GM10248 (cell line): ENCODE results near the gene DNAH11.
"Not testable (repeated sequence)": the region's sequence is repeated elsewhere in the genome, so short reads cannot be mapped to it uniquely, and the experiment has no call there.

ENCODE experiments used
- CTCF ChIA-PET: fragments of 300-600 bp; sonication (Branson Sonifier 250); formaldehyde crosslinking; extraction: SDS; loops from one replicate; lab custom pipeline; 2021; ENCODE audit warnings: antibody characterized with exemption; lab: Yijun Ruan, JAX
- POLR2A ChIA-PET: fragments of 350-650 bp; sonication (Branson Sonifier 250); formaldehyde crosslinking; extraction: SDS; loops from one replicate; lab custom pipeline; 2020; ENCODE audit warnings: antibody characterized with exemption; lab: Yijun Ruan, JAX
- DNase-seq: peaks from one replicate; pipeline ENCODE4 v3.0.0; 2012; ENCODE audit errors: extremely low spot score
- CTCF ChIP-seq: IDR thresholded peaks from 2 replicates; pipeline ENCODE4 v1.5.1; 2012; ENCODE audit warnings: mild to moderate bottlenecking, low read depth; ENCODE audit errors: extremely low read depth, missing control alignments, control extremely low read depth

The DNAH11 gene

GRCh38 chr7:21867816-21868575 lies 325.2 kb downstream of the DNAH11 start:
- TF ChIP-seq CTCF: no peak
- ChIA-PET CTCF (no interaction called here), POLR2A (no interaction called here)
- DNase-seq: no peak

GRCh38 chr7:21868576-21868850 lies 325.7 kb downstream of the DNAH11 start:
- POLR2A ChIA-PET: no interaction called here
- CTCF ChIA-PET: no interaction called here
- no peak for DNase-seq
- no peak for TF ChIP-seq CTCF

- TF ChIP-seq CTCF: no peak
- DNase-seq: no peak
- ChIA-PET CTCF (interaction anchor here (1.3 to 1.4 kb wide), 3 partner anchors 11 to 131 kb away, joined by 3 to 5 read pairs (median 3); no protein-coding TSS in a partner anchor), POLR2A (no interaction called here)
Measured at GRCh38 chr7:21869785-21870402, 327.1 kb downstream of the DNAH11 start.

GRCh38 chr7:21883069-21883468 lies 340.2 kb downstream of the DNAH11 start:
- ChIA-PET CTCF (interaction anchor here (0.9 kb wide), 1 partner anchor 11 kb away, joined by 5 read pairs; no protein-coding TSS in a partner anchor), POLR2A (no interaction called here)
- no peak for TF ChIP-seq CTCF
- DNase-seq: no peak

GRCh38 chr7:21883501-21883900 lies 340.7 kb downstream of the DNAH11 start:
- CTCF ChIA-PET: interaction anchor here (0.9 kb wide), 1 partner anchor 11 kb away, joined by 5 read pairs; no protein-coding TSS in a partner anchor
- POLR2A ChIA-PET: not testable (repeated sequence)

GRCh38 chr7:21884496-21884895 lies 341.7 kb downstream of the DNAH11 start:
- DNase-seq: no peak
- ChIA-PET CTCF (no interaction called here), POLR2A (no interaction called here)
- TF ChIP-seq CTCF: no peak

More at GRCh38 chr7:21883501-21883900, 340.7 kb downstream of the DNAH11 start:
- not testable (repeated sequence) for DNase-seq

- TF ChIP-seq CTCF: no peak
- DNase-seq: no peak
- ChIA-PET CTCF (no interaction called here), POLR2A (no interaction called here)
Measured at GRCh38 chr7:21886396-21886795, 343.6 kb downstream of the DNAH11 start.
